RPMI7951 (cell line): ENCODE data around the gene MTG2. TPM values are rescaled to one million over a fixed set of nuclear protein-coding genes. Genes with fewer than 3 reads are reported as not detected.

Source experiments
- DNase-seq: peaks from one replicate; pipeline ENCODE4 v3.0.0-alpha.2; 2012; ENCODE audit warnings: low read depth
- total RNA-seq: library from RNA; depleted of rRNA; stranded (reverse); fragments of >200 nt; shearing (Covaris generic); gene quantifications from 2 replicates; pipeline ENCODE4 v1.2.3, GENCODE V29; 2014; rRNA removed

MTG2 gene
- total RNA-seq, 1 experiment from 2014 or later, result 28.1 TPM

DNA sequence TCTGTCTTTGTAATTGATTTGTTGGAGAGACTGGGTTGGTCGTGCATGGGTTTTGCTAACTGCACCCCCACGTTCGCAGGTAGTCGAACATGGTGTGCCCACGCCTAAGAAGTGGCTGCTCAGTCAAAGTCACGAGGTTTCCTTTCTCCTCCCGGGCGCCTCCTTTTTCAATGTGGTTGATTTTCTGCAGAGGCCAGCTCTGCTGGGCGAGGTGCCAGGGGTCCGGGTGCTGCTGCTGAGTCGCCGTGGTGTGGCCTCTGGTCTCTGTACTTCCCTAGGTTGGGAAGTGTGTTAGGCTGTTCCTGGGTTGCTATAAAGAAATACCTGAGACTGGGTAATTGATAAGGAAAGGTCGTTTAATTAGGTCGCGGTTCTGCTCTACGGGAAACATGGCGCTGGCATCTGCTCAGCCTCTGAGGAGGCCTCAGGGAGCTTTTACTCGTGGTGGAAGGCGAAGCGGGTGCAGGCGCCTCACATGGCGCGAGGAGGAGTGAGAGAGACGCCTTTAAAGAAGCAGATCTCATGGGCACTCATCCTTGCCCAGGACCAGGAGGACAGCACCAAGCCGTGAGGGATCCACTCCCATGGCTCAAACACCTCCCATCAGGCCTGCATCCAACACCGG is 69.6 kb downstream of the MTG2 start:
- DNase-seq, result peak; percentile 44

Other genes with a start within 250 kb of the MTG2 start
- gene TAF4, start 117.1 kb upstream of the MTG2 start, total RNA-seq, result 6.5 and 6.6 TPM in 2 replicates
- 39.4 and 39.9 TPM in 2 replicates for gene LSM14B, start 60.6 kb upstream of the MTG2 start, total RNA-seq
- 878 and 1,048 TPM in 2 replicates for gene PSMA7, start 39.6 kb upstream of the MTG2 start, total RNA-seq
- gene SS18L1, start 39.3 kb upstream of the MTG2 start, total RNA-seq, result 8.6 and 10.7 TPM in 2 replicates
- gene HRH3, start 37.2 kb downstream of the MTG2 start, total RNA-seq, result not detected in 2 replicates
- gene OSBPL2, start 55.5 kb downstream of the MTG2 start, total RNA-seq, result 17.8 and 18.6 TPM in 2 replicates
- gene ADRM1, start 120.0 kb downstream of the MTG2 start, total RNA-seq, result 215 and 229 TPM in 2 replicates
- gene LAMA5, start 184.3 kb downstream of the MTG2 start, total RNA-seq, result 36.6 and 44.8 TPM in 2 replicates
- gene RPS21, start 204.1 kb downstream of the MTG2 start, total RNA-seq, result 2,665 and 2,752 TPM in 2 replicates
- gene CABLES2, start 224.3 kb downstream of the MTG2 start, total RNA-seq, result 4.7 and 7.0 TPM in 2 replicates
- gene RBBP8NL, start 244.5 kb downstream of the MTG2 start, total RNA-seq, result not detected in 2 replicates